Stimulated activated CD4-positive, alpha-beta T cell treated with anti-CD3 and anti-CD28 coated beads, Interleukin-4, amount 100 ng/mL, for 4 hours (primary cell): ENCODE results near the gene TMEM239.
"Not testable (repeated sequence)": the region's sequence is repeated elsewhere in the genome, so short reads cannot be mapped to it uniquely, and the experiment has no call there.

Source experiments
- DNase-seq, 2 experiments: peaks; one replicate each; pipeline ENCODE4 v3.0.0-alpha.2; 2020

TMEM239 gene

DNA sequence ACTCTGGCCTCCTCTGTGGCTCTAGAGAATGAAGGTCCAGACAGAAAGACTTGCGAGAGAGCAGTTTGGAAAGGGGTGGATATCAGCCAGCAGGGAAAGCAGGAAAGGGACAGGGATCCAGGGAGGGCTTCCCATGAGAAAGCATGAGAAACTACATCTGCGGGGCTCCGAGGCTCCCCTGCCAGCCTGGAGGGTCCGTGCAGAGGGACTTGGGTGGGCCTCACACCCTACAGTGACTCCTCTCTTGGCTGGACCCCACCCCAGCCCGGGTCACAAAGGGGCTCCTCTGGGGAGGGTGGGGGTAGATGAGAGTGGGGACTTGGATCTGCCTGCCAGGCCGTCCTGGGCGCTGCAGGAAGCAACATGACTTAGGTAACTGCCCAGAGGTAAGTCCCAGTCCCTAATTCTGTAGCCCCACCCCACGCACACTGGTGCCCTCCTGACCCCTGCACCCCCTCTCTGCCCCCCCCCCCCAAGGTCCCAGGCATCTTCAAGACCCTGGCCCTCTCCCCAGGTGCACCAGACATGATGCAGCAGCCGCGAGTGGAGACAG is at the start of gene TMEM239:
TSS of gene TMEM239 (plus strand) at position 335 of the 553 bp plus-strand sequence. CDS start at position 526, 191 bp downstream.
- DNase-seq = no peak

DNA sequence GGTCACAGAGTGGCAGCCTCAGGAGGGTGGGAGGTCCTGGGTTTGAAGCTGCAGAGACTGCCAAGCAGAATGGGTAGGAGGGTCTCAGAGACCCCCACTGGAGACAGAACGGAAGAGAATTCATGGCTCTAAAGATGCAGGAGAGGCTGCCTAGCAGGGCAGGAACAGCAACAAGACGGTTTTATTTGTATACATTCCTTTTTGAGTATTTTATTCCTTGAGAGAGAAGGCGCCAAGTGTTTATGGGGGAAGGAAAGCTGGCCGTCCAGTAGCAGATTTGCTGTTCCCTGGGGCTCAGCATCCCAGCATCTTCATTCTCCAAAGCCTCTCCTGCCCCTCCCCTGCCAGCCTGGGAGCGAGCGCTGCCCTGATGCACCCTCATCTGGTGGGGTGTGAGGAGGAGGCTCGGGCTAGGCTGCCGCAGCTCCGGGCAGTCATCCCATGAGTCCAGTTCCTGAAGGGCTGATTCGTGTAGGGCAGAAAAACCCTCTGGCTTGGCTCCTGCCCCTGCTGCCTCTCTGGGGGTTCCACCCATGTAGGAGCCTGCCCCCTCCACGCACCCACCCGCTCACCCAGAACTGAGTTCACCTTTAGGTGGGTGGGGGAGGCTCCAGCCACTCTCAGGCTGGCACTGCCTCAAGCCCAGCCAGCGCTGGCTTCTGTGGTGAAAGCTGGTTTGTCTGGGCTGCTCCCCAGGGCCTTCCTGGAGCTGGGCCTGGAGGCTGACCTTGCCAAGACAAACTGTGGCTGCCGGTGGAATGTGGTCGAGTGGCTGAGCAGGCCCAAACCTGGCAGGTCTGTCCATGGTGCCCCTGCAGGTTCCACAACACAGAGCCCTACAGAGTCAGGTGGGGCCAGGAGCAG is 48.2 kb upstream of the TMEM239 start:
- no peak for DNase-seq

DNA sequence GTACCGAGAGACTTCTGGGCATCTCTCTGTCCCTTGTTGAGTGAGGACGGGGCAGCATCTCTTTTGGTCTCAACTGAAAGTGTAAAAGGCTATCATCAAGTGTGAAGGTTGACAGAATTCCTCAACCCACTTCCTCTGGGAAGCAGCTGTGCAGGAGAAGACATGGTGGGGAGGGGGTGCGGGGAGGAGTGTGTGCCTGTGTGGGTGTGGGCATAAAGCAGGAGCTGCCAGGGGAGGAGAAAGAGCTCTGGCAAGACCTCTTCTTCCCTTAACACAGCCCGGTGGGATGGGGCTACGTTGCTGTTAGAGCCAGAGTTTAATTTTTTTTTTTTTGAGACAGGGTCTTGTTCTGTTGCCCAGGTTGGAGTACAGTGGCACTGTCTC is 47.5 kb upstream of the TMEM239 start:
- DNase-seq = no peak

DNA sequence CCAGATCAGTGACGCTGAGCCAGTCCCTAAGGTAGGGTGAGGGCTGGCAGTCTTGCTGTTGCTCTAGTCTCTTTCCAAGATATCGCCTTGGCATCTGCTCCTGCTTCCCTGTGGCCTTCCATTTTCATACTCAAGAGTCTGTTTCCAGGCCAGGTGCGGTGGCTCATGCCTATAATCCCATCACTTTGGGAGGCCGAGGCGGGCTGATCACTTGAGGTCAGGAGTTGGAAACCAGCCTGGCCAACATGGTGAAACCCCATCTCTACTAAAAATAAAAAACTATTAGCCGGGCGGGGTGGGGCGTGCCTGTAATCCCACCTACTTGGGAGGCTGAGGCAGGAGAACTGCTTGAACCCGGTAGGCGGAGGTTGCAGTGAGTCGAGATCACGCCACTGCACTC is 46.1 kb upstream of the TMEM239 start:
- not testable (repeated sequence) for DNase-seq

DNA sequence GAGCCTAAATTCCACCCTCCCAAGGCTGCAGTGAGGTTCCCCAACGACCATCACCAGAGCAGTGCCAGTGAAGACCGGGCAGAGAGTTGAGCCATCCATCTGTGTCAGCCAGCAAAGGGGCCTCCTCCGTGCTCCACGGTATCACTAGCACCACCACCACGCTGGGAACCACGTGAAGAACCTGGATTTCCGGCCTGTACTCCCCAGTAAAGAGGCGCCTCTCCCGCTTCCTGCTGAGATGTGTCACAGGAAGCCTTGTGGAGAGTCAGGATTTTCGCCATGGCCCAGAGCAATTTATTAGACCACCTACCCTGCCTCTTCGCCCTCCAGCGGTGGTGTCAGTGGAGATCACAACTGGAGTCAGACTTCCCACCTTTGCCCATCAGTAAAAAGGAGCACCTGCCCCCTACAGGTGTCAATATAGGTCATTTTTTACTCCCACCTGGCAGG is 44.5 kb upstream of the TMEM239 start:
- no peak for DNase-seq

DNA sequence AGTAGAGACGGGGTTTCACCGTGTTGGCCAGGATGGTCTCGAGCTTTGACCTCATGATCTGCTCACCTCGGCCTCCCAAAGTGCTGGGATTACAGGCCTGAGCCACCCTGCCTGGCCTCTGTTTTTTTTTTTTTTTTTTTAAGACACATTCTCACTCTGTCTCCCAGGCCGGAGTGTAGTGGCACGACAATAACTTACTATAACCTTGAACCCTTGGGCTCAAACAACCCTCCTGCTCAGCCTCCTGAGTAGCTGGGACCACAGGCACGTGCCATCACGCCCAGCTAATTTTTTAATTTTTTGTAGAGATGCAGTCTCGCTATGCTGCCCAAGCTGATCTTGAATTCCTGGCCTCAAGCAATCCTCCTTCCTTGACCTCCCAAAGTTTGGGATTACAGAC is 42.4 kb upstream of the TMEM239 start:
- DNase-seq = no peak

DNA sequence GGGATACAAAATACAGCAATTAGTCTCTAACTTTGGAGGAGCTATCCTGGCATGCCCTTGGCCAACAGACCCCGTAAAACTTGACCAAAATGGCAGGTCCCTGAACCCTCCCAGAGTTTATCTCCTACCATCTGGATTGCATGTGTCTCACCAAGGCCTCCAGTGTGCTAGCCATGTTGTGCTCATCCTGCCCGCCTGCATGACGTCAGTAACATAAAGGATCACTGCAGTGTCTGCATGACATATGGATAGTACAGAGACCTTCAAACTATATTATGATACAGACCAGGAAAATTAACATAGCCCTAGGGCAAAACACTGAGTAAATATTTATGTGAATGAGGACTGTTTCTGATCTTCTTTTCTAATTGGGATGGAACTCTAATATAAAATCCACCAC is 41.0 kb upstream of the TMEM239 start:
- no peak for DNase-seq

DNA sequence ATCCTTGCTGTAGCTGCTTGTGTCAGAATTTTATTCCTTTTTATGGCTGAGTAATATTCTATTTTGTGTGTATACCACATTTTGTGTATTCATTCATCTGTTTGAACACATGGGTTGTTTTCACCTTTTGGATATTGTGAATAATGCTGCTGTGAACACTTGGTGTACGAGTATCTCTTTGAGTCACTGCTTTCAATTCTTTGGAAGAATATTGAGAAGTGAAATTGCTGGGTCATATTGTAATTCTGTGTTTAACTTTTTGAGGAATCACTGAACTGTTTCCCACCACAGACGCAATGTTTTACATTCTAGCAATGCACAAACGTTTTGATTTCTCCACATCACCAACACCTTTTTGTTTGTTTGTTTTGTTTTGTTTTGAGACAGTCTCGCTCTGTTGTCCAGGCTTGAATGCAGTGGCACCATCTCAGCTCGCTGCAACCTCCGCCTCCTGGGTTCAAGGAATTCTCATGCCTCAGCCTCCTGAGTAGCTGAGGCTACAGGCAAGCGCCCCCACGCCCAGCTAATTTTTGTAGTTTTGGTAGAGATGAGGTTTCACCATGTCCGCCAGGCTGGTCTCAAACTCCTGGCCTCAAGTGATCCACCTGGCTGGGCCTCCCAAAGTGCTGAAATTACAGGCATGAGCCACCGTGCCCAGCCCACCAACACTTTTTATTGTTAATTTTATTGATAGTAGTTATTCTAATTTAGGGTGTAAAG is 37.4 kb upstream of the TMEM239 start:
- no peak for DNase-seq

DNA sequence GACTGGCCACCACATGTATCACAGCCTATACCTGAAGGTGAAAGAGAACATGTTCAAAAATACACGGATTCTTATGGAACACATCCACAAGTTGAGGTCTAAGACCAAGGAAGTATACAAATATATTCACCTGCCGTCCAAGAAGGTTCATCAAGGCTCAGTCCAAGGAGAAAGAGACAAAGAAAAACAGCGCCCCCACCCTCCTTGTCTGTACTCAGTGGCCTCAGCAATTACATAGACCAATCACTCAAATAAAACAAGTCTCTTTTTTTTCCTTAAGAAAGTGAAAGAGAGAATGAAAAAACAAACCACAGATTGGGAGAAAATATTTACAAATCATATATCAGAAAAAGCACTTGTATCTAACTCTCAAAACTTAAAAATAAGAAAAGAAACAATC is 35.2 kb upstream of the TMEM239 start:
- no peak for DNase-seq

DNA sequence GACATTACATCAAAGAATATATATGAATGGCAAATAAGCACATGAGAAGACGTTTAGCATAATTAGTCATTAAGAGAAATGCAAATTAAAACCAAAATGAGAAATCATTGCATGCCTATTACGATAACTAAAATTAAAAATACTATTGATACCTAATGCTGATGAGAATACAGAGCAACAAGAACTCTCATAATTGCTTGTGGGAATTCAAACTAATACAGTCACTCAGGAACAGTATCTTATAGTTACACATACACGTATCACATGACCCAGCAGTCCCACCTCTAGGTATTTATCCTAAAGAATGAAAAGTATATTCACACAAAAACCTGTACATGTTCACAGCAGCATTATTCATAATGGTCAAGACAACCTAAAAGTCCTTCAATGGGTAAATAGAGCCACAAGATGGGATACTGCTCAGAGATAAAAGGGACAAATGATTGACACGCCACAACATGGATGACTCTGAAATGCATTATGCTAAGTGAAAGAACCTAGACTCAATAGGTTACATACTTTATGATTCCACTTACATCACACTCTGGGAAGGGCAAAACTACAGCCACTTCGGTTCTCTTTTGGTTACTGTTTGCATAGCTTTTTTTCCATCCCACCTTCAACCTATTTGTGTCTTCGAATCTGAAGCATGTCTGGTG is 32.1 kb upstream of the TMEM239 start:
- no peak for DNase-seq

DNA sequence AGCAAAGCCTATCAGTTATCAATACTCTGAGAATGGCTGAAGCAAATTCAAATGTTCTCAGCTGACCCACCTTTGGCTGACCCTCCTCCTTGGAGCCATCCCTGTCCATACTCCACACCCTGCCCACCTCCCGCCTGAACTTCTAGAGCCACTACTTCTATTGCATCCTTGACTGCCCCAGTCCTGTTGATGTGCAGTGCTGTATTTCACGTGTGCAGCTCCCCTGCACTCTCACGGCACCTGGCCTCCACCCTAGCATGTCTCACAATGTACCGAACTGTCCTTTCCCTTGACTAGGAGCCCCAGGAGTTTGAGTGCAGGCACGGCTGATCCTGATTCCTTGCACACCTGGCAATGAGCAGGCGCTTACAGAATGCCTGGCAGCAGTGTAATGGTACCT is 22.7 kb upstream of the TMEM239 start:
- DNase-seq = no peak

DNA sequence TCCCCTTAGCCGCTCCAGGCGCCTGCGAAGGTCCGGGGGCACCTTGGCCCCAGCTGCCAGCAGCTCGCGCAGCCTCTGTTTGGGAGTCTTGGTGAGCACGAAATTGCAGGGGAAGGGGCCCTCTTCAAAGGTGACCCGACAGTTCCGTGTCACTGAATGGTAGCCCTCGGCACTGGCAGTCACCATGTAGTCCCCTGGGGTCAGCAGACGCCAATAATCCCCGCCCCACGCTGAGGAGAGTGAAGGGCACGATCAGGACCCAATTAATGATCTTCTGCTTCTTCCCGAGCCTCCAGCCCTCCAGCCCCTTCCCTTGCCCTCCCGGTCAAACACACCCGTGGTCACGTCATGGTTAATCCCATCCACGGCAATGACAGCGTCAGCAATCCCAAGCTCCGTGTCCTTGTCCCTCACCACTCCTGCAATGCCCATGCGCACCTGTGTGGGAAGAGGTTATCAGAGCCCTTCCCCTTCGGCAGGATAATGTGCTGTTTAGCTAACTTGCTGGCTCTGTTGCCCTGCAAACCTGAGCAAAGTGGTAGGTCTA is 21.9 kb upstream of the TMEM239 start:
- DNase-seq = no peak

DNA sequence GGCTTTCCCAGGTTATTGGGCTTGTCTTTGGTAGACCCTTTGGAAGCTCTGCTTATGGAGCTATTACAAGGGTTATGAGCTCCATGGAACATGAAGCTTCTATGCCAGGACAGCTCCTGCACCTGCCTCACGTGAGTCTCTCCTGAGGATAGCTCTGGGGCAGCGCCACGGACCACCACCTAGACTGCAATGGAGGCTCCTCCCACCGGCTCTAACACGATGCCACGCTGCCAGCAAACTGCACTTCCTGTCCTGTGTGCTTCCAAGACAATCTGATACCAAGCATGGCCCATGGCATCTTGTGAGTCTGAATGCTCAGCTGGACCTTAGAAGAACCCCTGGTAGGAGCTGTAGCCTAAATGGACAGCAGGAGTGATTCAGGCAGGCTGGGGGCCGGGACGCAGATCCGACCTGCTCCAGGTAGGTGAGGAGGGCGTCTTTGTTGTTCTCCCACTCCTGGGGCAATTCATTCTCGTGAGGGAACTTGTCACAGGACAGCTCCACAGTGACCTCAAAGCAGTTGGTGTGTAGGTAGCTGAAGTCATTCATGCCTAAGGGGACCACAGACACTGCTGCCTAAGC is 21.2 kb upstream of the TMEM239 start:
- DNase-seq = no peak

DNA sequence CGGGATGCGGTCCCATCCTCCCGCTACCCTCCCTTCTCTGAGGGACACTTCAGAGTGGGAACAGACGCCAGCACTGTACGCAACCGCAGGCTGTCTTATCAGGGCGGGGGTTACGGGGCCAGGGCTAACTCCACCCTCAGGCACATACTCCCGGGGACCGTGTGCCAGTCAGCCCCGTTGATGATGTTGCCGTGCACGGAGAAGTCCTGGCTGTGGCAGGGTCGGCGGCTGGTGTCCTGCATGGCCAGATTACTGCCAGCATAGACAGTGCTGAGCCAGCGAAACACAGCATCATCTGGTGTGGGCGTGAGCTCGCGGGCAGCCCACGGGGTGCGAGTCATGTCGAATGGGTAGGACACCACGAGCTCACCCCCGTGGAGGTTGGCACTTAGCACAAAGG is 20.7 kb upstream of the TMEM239 start:
- DNase-seq = no peak

DNA sequence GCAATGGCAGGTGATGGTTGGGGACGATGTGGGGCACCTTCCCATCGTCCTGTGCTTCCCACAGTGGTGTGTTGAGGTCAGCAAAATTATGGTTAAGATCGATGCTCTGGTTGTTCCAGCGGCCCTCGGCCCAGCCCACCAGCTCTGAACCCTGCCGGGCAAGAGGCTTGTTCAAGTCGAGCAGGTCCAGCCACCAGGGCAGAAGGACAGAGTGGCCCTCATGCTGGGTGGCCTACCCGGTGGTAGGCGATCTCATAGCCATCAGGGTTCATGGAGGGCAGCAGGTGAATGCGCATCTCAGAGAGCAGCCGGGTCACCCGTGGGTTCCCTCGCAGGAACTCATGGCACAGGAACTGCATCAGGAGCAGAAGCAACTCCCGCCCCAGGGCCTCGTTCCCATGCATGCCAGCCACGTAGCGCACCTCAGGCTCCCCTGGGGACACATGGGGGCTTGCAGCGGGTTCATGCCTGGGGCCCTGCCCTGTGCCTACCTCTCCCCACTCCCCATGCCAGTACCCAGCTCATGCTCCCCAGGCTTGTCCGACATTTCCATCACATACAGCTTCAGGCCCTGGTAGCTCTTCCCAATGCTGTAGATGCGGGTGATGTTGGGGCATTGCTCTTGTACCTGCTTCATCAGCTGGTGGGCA is 20.0 kb upstream of the TMEM239 start:
- no peak for DNase-seq

DNA sequence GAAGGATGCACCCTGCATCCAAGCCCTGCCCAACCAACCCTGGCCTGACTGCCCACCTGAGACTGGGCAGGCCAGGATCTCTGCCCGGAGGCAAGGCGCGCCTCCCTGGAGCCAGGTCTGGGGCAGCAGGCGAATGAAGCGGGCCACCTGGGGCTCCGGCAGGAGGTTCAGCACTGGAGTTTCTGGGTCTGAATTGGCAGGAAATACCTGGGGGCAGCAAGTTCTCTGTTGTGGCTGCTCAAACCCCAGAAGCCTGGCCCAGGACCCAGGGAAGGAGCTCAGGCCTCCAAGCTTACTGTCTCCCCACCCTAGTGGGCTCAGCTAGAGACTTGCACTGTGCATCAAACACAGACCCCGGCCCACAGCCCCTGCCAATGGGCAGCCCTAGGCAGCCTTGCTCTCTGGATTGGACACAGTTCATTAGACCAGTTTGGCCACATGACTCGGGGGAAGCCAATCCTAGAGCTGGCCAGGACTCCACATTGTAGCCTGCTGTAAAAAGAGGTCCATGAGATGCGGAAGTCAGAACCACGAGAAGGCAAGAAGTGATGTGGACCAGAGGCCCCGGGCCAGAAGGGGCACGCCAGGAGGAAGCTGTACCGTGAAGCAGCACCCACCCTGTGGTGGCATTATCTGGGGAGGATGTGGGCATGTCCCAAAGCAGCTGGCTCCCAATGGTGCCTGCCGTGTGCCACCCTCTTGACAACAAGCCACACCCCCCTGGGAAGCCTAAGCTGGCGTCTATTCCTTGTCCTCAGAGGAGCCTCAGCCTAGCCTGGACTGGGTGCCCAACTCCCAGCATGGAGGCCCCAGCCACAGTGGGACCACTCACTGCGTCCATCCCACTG is 18.8 kb upstream of the TMEM239 start:
- DNase-seq = no peak

DNA sequence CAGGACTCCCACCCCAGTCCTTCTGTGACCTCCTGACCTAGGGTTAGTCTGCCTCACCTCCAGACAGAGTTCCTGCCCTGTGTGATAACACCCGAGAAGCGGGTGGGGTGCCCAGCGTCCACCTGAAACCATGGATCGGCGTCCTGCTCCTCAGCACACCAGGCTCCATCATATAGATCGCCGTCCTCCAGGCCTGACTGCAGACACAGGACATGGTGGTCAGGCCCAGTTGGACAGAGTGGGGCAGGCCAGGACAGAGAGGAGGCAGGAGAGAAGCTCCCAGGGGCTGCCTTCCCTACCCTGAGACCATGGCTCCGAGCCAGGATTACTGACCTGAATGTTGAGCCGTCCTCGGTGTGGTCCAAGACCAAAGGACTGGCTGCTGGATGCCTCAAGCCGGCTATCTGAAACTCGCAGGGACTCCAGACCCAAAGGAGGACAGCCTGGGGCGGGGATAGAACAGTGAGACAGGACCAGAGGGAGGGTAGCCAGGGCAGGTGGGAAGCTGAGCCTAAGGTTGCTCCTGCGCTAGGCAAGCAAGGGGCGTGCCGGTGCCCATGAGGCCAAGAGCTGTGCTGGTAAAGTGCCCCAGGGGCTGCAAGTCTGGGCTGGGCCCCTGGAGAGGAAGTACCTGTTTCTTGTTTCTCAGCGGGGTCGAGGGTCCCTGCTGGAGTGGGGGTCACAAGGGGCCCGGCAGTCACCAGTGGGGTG is 17.9 kb upstream of the TMEM239 start:
- DNase-seq = no peak

DNA sequence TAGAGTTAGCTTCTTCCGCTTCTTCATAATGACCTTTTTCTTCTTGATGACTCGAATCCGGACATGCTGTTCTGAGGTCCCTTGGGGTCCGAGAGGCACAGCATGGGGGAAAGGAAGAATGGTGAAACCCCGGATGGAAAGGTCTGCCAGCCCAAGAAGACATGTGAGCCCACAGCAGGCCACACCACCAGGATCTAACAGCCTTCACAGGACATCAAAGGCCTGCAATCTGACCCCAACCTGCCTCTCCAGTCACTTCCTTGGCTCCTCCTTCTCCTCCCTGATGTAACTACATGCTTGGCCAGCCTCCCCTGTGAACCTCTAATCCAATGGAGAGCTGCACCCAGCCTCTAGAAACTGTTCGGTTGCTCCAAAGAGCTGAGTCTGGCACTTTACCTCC is 17.4 kb upstream of the TMEM239 start:
- DNase-seq = no peak

DNA sequence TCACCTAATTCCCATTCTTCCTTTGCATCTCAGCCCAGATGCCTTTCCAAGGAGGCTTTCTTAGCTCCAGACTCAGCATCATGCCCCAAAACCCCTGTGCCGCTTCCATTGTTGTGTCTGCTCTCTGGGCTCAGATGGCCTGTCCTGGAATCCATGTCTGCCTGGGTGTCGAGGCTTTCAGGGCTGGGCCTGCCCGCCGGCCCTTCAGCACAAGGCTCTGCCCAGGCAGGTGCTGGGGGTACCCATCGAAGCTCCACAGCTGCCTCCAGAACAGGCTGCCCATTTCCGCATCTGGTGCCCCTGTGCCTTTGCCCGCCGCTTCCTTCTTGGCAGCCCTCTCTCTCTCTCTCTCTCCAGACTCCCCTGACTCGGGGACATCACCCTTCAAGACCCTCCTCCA is 16.9 kb upstream of the TMEM239 start:
- DNase-seq = no peak

DNA sequence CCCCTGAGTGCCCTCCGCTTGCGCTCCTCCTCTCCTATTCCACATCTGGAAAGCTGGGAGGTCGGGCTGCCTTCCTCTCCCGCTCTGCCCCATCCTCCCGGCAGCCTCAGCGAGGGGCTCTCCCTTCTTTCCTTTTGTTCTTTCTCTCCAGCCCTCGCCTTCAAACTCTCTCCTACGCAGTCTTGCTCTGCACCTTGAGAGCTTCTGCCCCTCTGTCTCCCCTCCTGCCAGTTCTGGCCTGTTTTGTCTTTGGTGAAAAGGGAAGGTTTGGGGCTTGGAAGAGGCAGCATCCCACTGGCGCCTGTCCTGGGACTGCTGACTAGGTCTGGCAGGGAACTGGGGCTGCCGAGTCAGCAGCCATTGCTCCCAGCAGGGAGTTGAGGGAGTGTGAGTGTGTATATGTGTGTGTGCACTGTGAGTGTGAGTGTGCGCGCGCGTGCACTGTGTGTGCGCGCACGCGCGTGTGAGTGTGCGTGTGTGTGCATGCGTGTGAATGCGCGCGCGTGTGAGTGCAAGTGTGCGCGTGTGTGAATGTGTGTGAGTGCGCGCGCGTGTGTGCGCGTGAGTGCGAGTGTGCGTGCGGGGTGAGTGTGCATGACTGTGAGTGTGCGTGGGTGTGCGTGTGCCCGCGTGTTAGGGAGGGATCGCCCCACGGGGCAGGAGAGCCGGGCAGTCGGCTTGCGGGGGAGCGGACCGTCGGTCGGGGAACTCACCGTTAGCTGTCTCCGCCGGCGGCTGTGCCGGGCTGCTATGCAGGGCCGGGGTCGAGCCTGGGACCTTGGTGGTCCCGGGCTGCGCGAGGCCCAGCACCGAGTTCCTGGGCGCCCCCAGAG is 16.3 kb upstream of the TMEM239 start:
- no peak for DNase-seq
